KMS-11 (cell line): Measurements from ENCODE around the gene TEAD1.

Experiments
- H2AFZ ChIP-seq: fragments of 200-600 bp; sonication (generic); 2 replicates; pipeline ENCODE4 v1.6.1; 2016; ENCODE audit warnings: antibody characterized with exemption, mixed run types, low read depth
- H3K27ac ChIP-seq: fragments of 200-600 bp; sonication (generic); 2 replicates; pipeline ENCODE4 v1.6.1; 2016; ENCODE audit warnings: mild to moderate bottlenecking, mixed run types
- H3K27me3 ChIP-seq: fragments of 200-600 bp; sonication (generic); 2 replicates; pipeline ENCODE4 v1.6.1; 2017; ENCODE audit warnings: mild to moderate bottlenecking, low read depth, mixed run types, moderate library complexity; ENCODE audit not compliant: insufficient read depth
- H3K36me3 ChIP-seq: fragments of 200-600 bp; sonication (generic); 2 replicates; pipeline ENCODE4 v1.6.1; 2017; ENCODE audit warnings: mild to moderate bottlenecking, mixed run types; ENCODE audit not compliant: insufficient read depth
- H3K4me1 ChIP-seq: fragments of 200-600 bp; sonication (generic); 2 replicates; pipeline ENCODE4 v1.6.1; 2016; ENCODE audit warnings: mild to moderate bottlenecking, low read depth, mixed run types; ENCODE audit not compliant: poor library complexity, severe bottlenecking
- H3K4me2 ChIP-seq: fragments of 200-600 bp; sonication (generic); 2 replicates; pipeline ENCODE4 v1.7.0; 2016; ENCODE audit warnings: mild to moderate bottlenecking, mixed run types
- H3K4me3 ChIP-seq: fragments of 200-600 bp; sonication (generic); IDR thresholded peaks from 2 replicates; pipeline ENCODE4 v1.6.1; 2017; ENCODE audit warnings: low read depth, low read length, mixed read lengths; ENCODE audit not compliant: insufficient read depth
- H3K79me2 ChIP-seq: fragments of 200-600 bp; sonication (generic); 2 replicates; pipeline ENCODE4 v1.6.1; 2016; ENCODE audit warnings: low read depth, mixed run types; ENCODE audit not compliant: insufficient read depth
- H3K9ac ChIP-seq: fragments of 200-600 bp; sonication (generic); 2 replicates; pipeline ENCODE4 v1.6.1; 2016; ENCODE audit warnings: mild to moderate bottlenecking, mixed run types
- H4K20me1 ChIP-seq: fragments of 200-600 bp; sonication (generic); 2 replicates; pipeline ENCODE4 v1.6.1; 2016; ENCODE audit warnings: mild to moderate bottlenecking, mixed run types; ENCODE audit not compliant: insufficient read depth
- TF ChIP-seq, protein P1 (sequence below): fragments of 200-600 bp; sonication (generic); conservative IDR thresholded peaks from 2 replicates; pipeline ENCODE4 v1.6.1; 2017; ENCODE audit warnings: low read depth, mild to moderate bottlenecking, antibody characterized with exemption, low read length, moderate library complexity, mixed read lengths

TEAD1 gene

DNA sequence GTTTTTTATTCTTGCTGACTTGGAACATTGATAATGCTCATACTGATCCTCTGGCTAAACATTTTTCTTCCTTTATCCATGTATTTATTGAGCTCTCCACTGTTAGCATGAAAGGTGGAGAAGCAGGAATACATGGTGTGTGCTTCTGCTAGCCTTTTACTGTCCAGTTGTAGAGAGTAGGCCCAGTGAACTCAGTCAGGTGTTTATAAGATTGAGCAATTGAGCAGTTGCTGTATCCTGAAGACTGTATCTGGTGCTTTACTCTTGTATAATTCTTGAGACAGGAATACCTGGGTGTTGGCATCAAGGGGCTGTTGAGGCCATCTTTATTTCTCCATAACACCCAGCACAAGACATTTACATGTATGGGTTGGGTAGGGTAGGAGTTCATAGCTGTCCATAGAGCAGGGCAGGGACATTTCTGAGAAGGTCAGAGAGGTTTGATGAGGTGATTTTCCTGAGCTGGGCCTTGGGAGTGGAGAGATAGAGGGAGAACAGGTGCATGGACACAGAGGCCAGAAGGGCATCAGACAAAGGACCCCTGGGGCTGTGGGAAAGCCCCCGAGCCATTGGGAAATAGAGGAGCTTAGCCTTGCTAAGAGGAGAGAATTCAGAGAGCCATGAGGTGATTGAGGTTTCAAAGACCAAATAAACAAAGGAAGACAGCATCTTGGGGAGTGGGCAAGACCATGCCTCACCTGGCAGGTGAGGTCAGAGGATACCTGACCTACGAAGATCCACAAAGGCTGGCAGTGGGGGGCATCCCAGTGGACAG is 155.5 kb downstream of the TEAD1 start:
- peaks cover 80% of the 10 kb centered on the region for H3K79me2 ChIP-seq
- H3K9ac ChIP-seq = no peak overlapping the region
- peak overlapping the region; percentile 81; the same call in 1 of the 2 replicates for H3K4me2 ChIP-seq
- H3K4me1 ChIP-seq = peaks cover 43% of the 10 kb centered on the region
- TF ChIP-seq, protein P1, sequence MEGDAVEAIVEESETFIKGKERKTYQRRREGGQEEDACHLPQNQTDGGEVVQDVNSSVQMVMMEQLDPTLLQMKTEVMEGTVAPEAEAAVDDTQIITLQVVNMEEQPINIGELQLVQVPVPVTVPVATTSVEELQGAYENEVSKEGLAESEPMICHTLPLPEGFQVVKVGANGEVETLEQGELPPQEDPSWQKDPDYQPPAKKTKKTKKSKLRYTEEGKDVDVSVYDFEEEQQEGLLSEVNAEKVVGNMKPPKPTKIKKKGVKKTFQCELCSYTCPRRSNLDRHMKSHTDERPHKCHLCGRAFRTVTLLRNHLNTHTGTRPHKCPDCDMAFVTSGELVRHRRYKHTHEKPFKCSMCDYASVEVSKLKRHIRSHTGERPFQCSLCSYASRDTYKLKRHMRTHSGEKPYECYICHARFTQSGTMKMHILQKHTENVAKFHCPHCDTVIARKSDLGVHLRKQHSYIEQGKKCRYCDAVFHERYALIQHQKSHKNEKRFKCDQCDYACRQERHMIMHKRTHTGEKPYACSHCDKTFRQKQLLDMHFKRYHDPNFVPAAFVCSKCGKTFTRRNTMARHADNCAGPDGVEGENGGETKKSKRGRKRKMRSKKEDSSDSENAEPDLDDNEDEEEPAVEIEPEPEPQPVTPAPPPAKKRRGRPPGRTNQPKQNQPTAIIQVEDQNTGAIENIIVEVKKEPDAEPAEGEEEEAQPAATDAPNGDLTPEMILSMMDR = no peak
- no peak overlapping the region for H2AFZ ChIP-seq
- H3K27ac ChIP-seq = no peak overlapping the region
- H3K27me3 ChIP-seq = no peaks in the 10 kb centered on the region
- H3K36me3 ChIP-seq = no peaks in the 10 kb centered on the region
- no peak overlapping the region for H3K4me3 ChIP-seq
- no peaks in the 10 kb centered on the region; the same call in none of the 2 replicates for H4K20me1 ChIP-seq

DNA sequence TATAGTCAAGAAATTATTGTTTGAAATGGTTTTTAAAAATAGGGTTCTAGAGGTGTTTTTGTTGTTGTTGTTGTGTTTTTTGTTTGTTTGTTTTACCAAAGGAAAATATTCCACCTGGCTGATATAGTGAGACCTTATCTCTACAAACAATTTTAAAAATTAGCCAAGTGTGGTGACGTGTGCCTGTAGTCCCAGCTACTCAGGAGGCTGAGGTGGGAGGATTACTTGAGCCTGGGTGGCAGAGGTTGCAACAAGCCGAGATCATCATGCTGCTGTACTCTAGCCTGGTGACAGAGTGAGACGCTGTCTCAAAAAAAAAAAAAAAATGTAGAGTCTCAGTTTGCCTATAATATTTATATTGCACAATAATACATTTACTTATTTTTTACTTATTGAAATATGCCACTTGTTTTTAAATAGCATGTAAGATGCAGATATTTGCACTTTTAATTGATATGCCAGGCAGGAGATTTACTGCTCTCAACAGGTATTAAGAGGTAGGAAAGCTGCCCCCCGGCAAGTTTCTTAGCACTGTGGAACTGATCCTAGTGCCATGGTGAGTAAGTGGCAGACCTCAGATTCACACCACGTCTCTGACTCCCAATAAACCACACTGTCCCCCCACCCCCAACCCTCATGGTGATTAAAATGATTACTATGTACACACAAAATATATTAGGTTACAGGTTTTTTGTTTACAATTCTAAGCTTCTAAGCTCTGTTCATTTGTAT is 157.4 kb downstream of the TEAD1 start:
- Histone ChIP-seq H3K4me2 (no peak overlapping the region), H3K27ac (no peak overlapping the region), H3K4me1 (peaks cover 34% of the 10 kb centered on the region), H3K36me3 (no peaks in the 10 kb centered on the region), H2AFZ (no peak overlapping the region), H3K4me3 (no peak overlapping the region), H3K27me3 (no peaks in the 10 kb centered on the region), H3K79me2 (peaks cover 77% of the 10 kb centered on the region), H4K20me1 (no peaks in the 10 kb centered on the region; the same call in 1 of the 2 replicates), H3K9ac (no peak overlapping the region)
- TF ChIP-seq, protein P1 = no peak

DNA sequence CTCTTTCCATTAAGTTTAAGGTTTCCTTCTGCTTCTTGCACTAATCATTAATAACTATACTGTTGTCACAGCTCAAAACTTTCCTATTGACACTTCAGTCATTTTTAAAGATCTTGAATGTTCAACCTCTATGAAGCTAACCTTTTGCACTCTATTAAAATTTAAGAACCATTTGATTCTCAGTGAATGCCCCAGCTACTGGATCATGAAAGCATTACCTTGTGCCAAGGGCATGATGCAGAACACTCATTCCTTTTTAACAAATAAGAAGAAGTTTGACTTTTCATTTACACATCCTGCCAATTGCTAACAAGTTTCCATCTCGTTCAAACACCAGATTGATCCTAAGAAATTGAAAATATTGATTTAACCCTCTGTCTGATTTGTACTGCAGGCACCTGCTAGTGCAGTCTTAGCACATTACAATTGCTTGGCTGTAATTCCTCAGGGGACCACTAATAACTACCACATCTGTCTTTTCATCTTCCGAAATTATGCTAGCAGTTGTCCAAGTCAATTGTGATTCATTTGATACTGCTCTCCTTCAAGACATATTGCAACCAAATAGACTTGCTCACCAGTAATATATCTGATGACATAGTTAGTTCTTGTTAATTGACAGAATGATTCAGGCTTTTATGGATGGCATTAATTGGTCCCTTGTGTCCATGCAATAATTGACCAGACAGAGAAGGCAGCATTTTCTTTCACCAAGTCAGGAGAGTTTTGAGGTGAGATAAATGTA is 158.4 kb downstream of the TEAD1 start:
- Histone ChIP-seq H3K27me3 (no peaks in the 10 kb centered on the region), H3K9ac (no peak overlapping the region), H3K4me1 (peaks cover 24% of the 10 kb centered on the region), H3K4me2 (no peak overlapping the region), H4K20me1 (no peaks in the 10 kb centered on the region; the same call in 1 of the 2 replicates), H3K27ac (no peak overlapping the region), H2AFZ (no peak overlapping the region), H3K4me3 (no peak overlapping the region), H3K79me2 (peaks cover 75% of the 10 kb centered on the region), H3K36me3 (no peaks in the 10 kb centered on the region)
- TF ChIP-seq, protein P1 = no peak

DNA sequence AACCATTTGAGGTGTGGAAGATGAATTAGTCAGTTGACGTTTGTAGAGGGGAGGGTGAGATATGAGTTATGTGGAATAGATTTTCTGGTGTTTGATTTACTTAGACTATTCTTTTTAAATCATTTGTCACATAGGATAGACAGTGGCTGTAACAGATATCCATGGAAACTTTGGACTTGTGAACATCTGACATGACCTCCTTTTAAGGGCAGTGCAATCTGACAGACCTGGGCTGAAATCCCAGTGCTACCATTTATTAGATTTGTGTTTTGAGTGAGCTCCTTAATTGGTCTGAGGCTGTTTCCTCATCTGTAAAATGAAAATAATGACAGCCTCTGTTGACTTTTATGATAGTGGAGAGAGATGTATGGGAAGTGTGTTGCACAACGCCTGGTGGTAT is 159.9 kb downstream of the TEAD1 start:
- H4K20me1 ChIP-seq = no peaks in the 10 kb centered on the region; the same call in 1 of the 2 replicates
- no peaks in the 10 kb centered on the region for H3K36me3 ChIP-seq
- no peaks in the 10 kb centered on the region for H3K27me3 ChIP-seq
- no peak overlapping the region for H2AFZ ChIP-seq
- H3K27ac ChIP-seq = no peak overlapping the region
- no peak overlapping the region for H3K4me3 ChIP-seq
- no peak overlapping the region for H3K4me2 ChIP-seq
- no peak overlapping the region for H3K9ac ChIP-seq
- peaks cover 77% of the 10 kb centered on the region for H3K79me2 ChIP-seq
- peaks cover 29% of the 10 kb centered on the region for H3K4me1 ChIP-seq
- TF ChIP-seq, protein P1 = no peak
